H1 (cell line): Measurements from ENCODE around the gene GABRG3. TPM values are rescaled to one million over a fixed set of nuclear protein-coding genes. Genes with fewer than 3 reads are reported as not detected.

Source experiments
- CTCF ChIA-PET: fragments of 300-600 bp; sonication (Branson Sonifier 250); formaldehyde crosslinking; loops from one replicate; lab custom pipeline; 2021; ENCODE audit not compliant: partially characterized antibody; lab: Charles Lee
- POLR2A ChIA-PET: fragments of 300-600 bp; sonication (Branson Sonifier 250); formaldehyde crosslinking; loops from one replicate; lab custom pipeline; 2021; ENCODE audit warnings: inconsistent platforms; ENCODE audit not compliant: partially characterized antibody; lab: Charles Lee
- DNase-seq, 2 experiments: peaks; one replicate each; pipeline versions ENCODE4 v3.0.0 to v3.0.0-alpha.2; 2010 to 2022; ENCODE audit warnings: low spot score in 2 of 2, low read depth in 1 of 2, mixed read lengths in 1 of 2
- FAIRE-seq: peaks from 2 replicates; lab custom pipeline; 2011; peaks lifted over from hg19 to GRCh38; lab: Jason Lieb, UNC
- H2AFZ ChIP-seq: 2 replicates; pipeline ENCODE4 v1.8.1; 2012; ENCODE audit warnings: low read length, inconsistent platforms
- H2AK5ac ChIP-seq: 2 replicates; pipeline ENCODE4 v1.6.1; 2013; ENCODE audit warnings: low read depth, low read length
- H2BK120ac ChIP-seq: replicated peaks from 2 replicates; pipeline ENCODE3; 2013; ENCODE audit warnings: low read depth, low read length, inconsistent platforms
- H2BK12ac ChIP-seq: 2 replicates; pipeline ENCODE4 v1.6.1; 2013; ENCODE audit warnings: low read depth, low read length
- H2BK15ac ChIP-seq: 2 replicates; pipeline ENCODE4 v1.6.1; 2013; ENCODE audit warnings: low read length
- H2BK20ac ChIP-seq: 2 replicates; pipeline ENCODE4 v1.6.1; 2013; ENCODE audit warnings: low read length
- H2BK5ac ChIP-seq: 2 replicates; pipeline ENCODE4 v1.6.1; 2013; ENCODE audit warnings: low read depth, low read length
- H3K14ac ChIP-seq: 2 replicates; pipeline ENCODE4 v1.6.1; 2013; ENCODE audit warnings: inconsistent platforms; ENCODE audit not compliant: insufficient read length
- H3K18ac ChIP-seq: 2 replicates; pipeline ENCODE4 v1.6.1; 2013; ENCODE audit warnings: low read length; ENCODE audit errors: extremely low read depth
- H3K23ac ChIP-seq: 2 replicates; pipeline ENCODE4 v1.6.1; 2013; ENCODE audit warnings: inconsistent platforms; ENCODE audit not compliant: insufficient read length
- H3K23me2 ChIP-seq: 2 replicates; pipeline ENCODE4 v1.6.1; 2013; ENCODE audit warnings: low read depth, low read length
- H3K27ac ChIP-seq: 2 replicates; pipeline ENCODE4 v1.6.1; 2011; ENCODE audit warnings: low read depth, low read length, inconsistent platforms
- H3K27me3 ChIP-seq, 4 experiments: replicated peaks in 1 of 4; 1 replicate in 1 of 4; 2 replicates in 3 of 4; pipeline versions ENCODE4 v1.6.1 to v1.8.1; 2011 to 2013; ENCODE audit warnings: low read length in 3 of 4, mild to moderate bottlenecking in 3 of 4, inconsistent platforms in 2 of 4, mixed read lengths in 2 of 4, moderate library complexity in 1 of 4; ENCODE audit not compliant: control insufficient read depth in 3 of 4, insufficient read depth in 3 of 4; ENCODE audit errors: extremely low read depth in 1 of 4
- H3K36me3 ChIP-seq, 4 experiments: 2 replicates each; pipeline versions ENCODE4 v1.6.1 to v1.8.1; 2011 to 2013; ENCODE audit warnings: mild to moderate bottlenecking in 4 of 4, low read length in 3 of 4, moderate library complexity in 2 of 4, control low read depth in 1 of 4, inconsistent platforms in 1 of 4; ENCODE audit not compliant: insufficient read depth in 4 of 4, control insufficient read depth in 2 of 4
- H3K4ac ChIP-seq: replicated peaks from 2 replicates; pipeline ENCODE3; 2013; ENCODE audit warnings: low read length, low read depth, mixed read lengths, inconsistent platforms; ENCODE audit not compliant: insufficient read length
- H3K4me1 ChIP-seq, 4 experiments: replicated peaks in 1 of 4; 1 replicate in 1 of 4; 2 replicates in 3 of 4; pipeline versions ENCODE4 v1.6.1 to v1.8.1; 2011 to 2013; ENCODE audit warnings: low read length in 3 of 4, inconsistent platforms in 2 of 4, mixed read lengths in 1 of 4; ENCODE audit not compliant: insufficient read depth in 4 of 4, control insufficient read depth in 3 of 4
- H3K4me2 ChIP-seq, 2 experiments: 2 replicates each; pipeline versions ENCODE4 v1.6.1 to v1.8.1; 2011 to 2013; ENCODE audit warnings: low read depth in 2 of 2, low read length in 2 of 2, control low read depth in 1 of 2, inconsistent platforms in 1 of 2, mild to moderate bottlenecking in 1 of 2; ENCODE audit not compliant: insufficient read depth in 1 of 2
- H3K4me3 ChIP-seq, 4 experiments: fragments of 200-600, 300-600 bp in 1 of 4; sonication (generic), shearing (Covaris generic), sonication (Bioruptor Twin) in 1 of 4; 2 replicates each; pipeline versions ENCODE4 v1.5.1 to v1.8.1; 2011 to 2016; ENCODE audit warnings: low read length in 4 of 4, low read depth in 3 of 4, control low read depth in 2 of 4, inconsistent platforms in 2 of 4, mild to moderate bottlenecking in 2 of 4, mixed read lengths in 1 of 4, moderate library complexity in 1 of 4; ENCODE audit not compliant: insufficient read depth in 2 of 4; ENCODE audit errors: extremely low read depth in 1 of 4
- H3K56ac ChIP-seq: replicated peaks from 2 replicates; pipeline ENCODE3; 2013; ENCODE audit warnings: low read depth, mild to moderate bottlenecking, mixed read lengths, low read length, inconsistent platforms; ENCODE audit not compliant: insufficient read length
- H3K79me1 ChIP-seq: 2 replicates; pipeline ENCODE4 v1.6.1; 2013; ENCODE audit warnings: low read depth, low read length, control low read depth
- H3K79me2 ChIP-seq, 2 experiments: 2 replicates each; pipeline versions ENCODE4 v1.6.1 to v1.8.1; 2012 to 2013; ENCODE audit warnings: low read length in 2 of 2, mild to moderate bottlenecking in 2 of 2, inconsistent platforms in 1 of 2; ENCODE audit not compliant: insufficient read depth in 2 of 2, control insufficient read depth in 1 of 2
- H3K9ac ChIP-seq, 4 experiments: replicated peaks in 1 of 4; 1 replicate in 1 of 4; 2 replicates in 3 of 4; pipeline versions ENCODE4 v1.6.1 to v1.8.1; 2011 to 2013; ENCODE audit warnings: low read depth in 3 of 4, low read length in 3 of 4, control low read depth in 2 of 4, mild to moderate bottlenecking in 2 of 4, moderate library complexity in 2 of 4, inconsistent platforms in 1 of 4; ENCODE audit errors: extremely low read depth in 1 of 4
- H3K9me3 ChIP-seq, 2 experiments: 2 replicates each; pipeline versions ENCODE4 v1.6.1 to v1.8.1; 2012 to 2013; ENCODE audit warnings: mild to moderate bottlenecking in 2 of 2, moderate library complexity in 2 of 2, control low read depth in 1 of 2, inconsistent platforms in 1 of 2, low read depth in 1 of 2, low read length in 1 of 2, mixed read lengths in 1 of 2; ENCODE audit not compliant: insufficient read depth in 2 of 2
- H4K20me1 ChIP-seq, 2 experiments: replicated peaks in 1 of 2; 2 replicates each; pipeline versions ENCODE3 to v1.8.1; 2011 to 2013; ENCODE audit warnings: inconsistent platforms in 2 of 2, low read length in 2 of 2, mild to moderate bottlenecking in 1 of 2; ENCODE audit not compliant: insufficient read depth in 2 of 2, control insufficient read depth in 1 of 2
- H4K5ac ChIP-seq: 2 replicates; pipeline ENCODE4 v1.6.1; 2013; ENCODE audit warnings: low read length, low read depth, mixed read lengths, inconsistent platforms; ENCODE audit not compliant: insufficient read length
- H4K8ac ChIP-seq: 2 replicates; pipeline ENCODE4 v1.8.0; 2013; ENCODE audit warnings: mild to moderate bottlenecking, moderate library complexity, low read length, inconsistent platforms; ENCODE audit not compliant: insufficient read depth; ENCODE audit errors: extremely low read depth
- H4K91ac ChIP-seq: replicated peaks from 2 replicates; pipeline ENCODE3; 2013; ENCODE audit warnings: low read length, mixed read lengths, inconsistent platforms; ENCODE audit not compliant: insufficient read length
- CBX8 ChIP-seq: fragments of 300-800, 300-1000 bp; sonication (generic); IDR thresholded peaks from 2 replicates; pipeline ENCODE4 v1.7.1; 2016; ENCODE audit warnings: low read depth, low read length, borderline replicate concordance
- CTBP2 ChIP-seq: IDR thresholded peaks from 2 replicates; pipeline ENCODE4 v1.7.0; 2011; ENCODE audit warnings: borderline replicate concordance, mild to moderate bottlenecking, moderate library complexity, mixed read lengths, low read length; ENCODE audit not compliant: insufficient read depth, insufficient read length
- GABPA ChIP-seq: IDR thresholded peaks from 2 replicates; pipeline ENCODE4 v1.6.1; 2011; ENCODE audit warnings: mild to moderate bottlenecking, low read length, moderate library complexity, borderline replicate concordance; ENCODE audit not compliant: insufficient read depth
- RAD21 ChIP-seq, 2 experiments: IDR thresholded peaks in 1 of 2; conservative IDR thresholded peaks in 1 of 2; 2 replicates each; pipeline ENCODE4 v1.6.1; 2011; ENCODE audit warnings: low read depth in 2 of 2, low read length in 2 of 2, improper control_type of control experiment in 1 of 2, inconsistent platforms in 1 of 2, mild to moderate bottlenecking in 1 of 2, moderate library complexity in 1 of 2
- ZNF274 ChIP-seq: IDR thresholded peaks from 2 replicates; pipeline ENCODE4 v1.7.0; 2012; ENCODE audit warnings: low read length, borderline replicate concordance; ENCODE audit errors: extremely low read depth
- WGBS, 2 experiments: shearing (Covaris generic) in 1 of 2; methylation state at CpG; one replicate each; pipeline versions ENCODE4 v1.1.6 to v1.1.7; 2013 to 2015; ENCODE audit warnings: low lambda C conversion rate in 2 of 2, mixed read lengths in 2 of 2, inconsistent platforms in 1 of 2, low coverage in 1 of 2, missing lambda C conversion rate in 1 of 2; ENCODE audit not compliant: insufficient replicate concordance in 2 of 2, insufficient coverage in 1 of 2, insufficient read length in 1 of 2; ENCODE audit errors: extremely low coverage in 1 of 2, missing lambda C conversion rate in 1 of 2; 5-methylcytosine and 5-hydroxymethylcytosine counted together
- polyA plus RNA-seq, 7 experiments: library from polyadenylated mRNA; depleted of rRNA in 3 of 7; stranded (reverse) in 5 of 7; unstranded in 2 of 7; fragments of >200 nt in 5 of 7; fragments of 200-250 nt in 2 of 7; gene quantifications; 1 replicate in 5 of 7; 2 replicates in 1 of 7; 4 replicates in 1 of 7; pipeline versions ENCODE4 v1.2.1 to v1.2.3, GENCODE V29; 2011 to 2013; ENCODE audit warnings: missing spikeins in 2 of 7, mixed read lengths in 2 of 7
- total RNA-seq: library from RNA; stranded (reverse); fragmentation: NEBNext Ultra II Directional; extraction: Animal tissue kit (Norgen Biotek cat#: 25700); gene quantifications from 2 replicates; pipeline ENCODE4 v1.2.1, GENCODE V29; 2021

GABRG3 gene
- total and polyA plus RNA-seq, 2 of the 8 experiments (the other 6 are each of a cell fraction or from before 2014, with no cell fraction given) = 0.17 to 0.80 TPM

- no peak overlapping the region for H3K56ac ChIP-seq
- no peak overlapping the region for H2BK5ac ChIP-seq
- no peak overlapping the region for H3K4me3 ChIP-seq
- no peak overlapping the region for H4K91ac ChIP-seq
- no peak overlapping the region for H2BK12ac ChIP-seq
- CTCF ChIA-PET = interaction anchor here (0.8 to 1.2 kb wide), 3 partner anchors 8 to 53 kb away, joined by 4 to 6 read pairs (median 5); no protein-coding TSS in a partner anchor
- no peak overlapping the region for H3K27ac ChIP-seq
- H3K9me3 ChIP-seq = no peaks in the 10 kb centered on the region
- H2AK5ac ChIP-seq = no peak overlapping the region
- no peak overlapping the region for H3K23ac ChIP-seq
- no peak overlapping the region for H3K9ac ChIP-seq
- no peak overlapping the region for H3K4me2 ChIP-seq
- H2AFZ ChIP-seq = no peak overlapping the region
- H3K79me1 ChIP-seq = no peaks in the 10 kb centered on the region
- no peak overlapping the region for H3K4ac ChIP-seq
- no peak overlapping the region for H4K8ac ChIP-seq
- 92% methylated on average over 9 of the region's 9 CpGs; no CpG with 5 or more reads in 1 of the 2 experiments for WGBS, 2 experiments
- H3K14ac ChIP-seq = no peak overlapping the region
- H3K79me2 ChIP-seq = no peaks in the 10 kb centered on the region
- no peak overlapping the region for H4K5ac ChIP-seq
- peaks cover 0 to 12% (median 5%) of the 10 kb centered on the region in 4 experiments; a peak in 4 of 7 replicates for H3K4me1 ChIP-seq
- no peaks in the 10 kb centered on the region for H3K36me3 ChIP-seq
- H4K20me1 ChIP-seq = no peaks in the 10 kb centered on the region
- no peaks in the 10 kb centered on the region for H3K23me2 ChIP-seq
- FAIRE-seq = no peak
- POLR2A ChIA-PET = no interaction called here
- DNase-seq = no peak
- H2BK120ac ChIP-seq = no peak overlapping the region
- no peak overlapping the region for H2BK15ac ChIP-seq
- H3K27me3 ChIP-seq = no peaks in the 10 kb centered on the region
- H2BK20ac ChIP-seq = no peak overlapping the region
- no peak overlapping the region for H3K18ac ChIP-seq
- no peak for TF ChIP-seq CTBP2
- no peak for TF ChIP-seq CBX8
- no peak for TF ChIP-seq RAD21 (IDR thresholded peaks at IDR 0.05 in 1 of 2, conservative IDR thresholded peaks at IDR 0.05 in 1 of 2; ENCODE audit: low read depth in 2 of 2, low read length in 2 of 2)
- no peak for TF ChIP-seq ZNF274
- no peak for TF ChIP-seq GABPA
Observed at GRCh38 chr15:27025481-27025966, 54.5 kb downstream of the GABRG3 start.
